ENCODE data around the gene CHRDL1.

GRCh38 chrX:110734271-110734670 lies 61.3 kb downstream of the CHRDL1 start:
- no peak for TF ChIP-seq CTCF (conservative IDR thresholded peaks at IDR 0.05; ENCODE audit: low read depth, low read length)
- TF ChIP-seq EZH2 (IDR thresholded peaks at IDR 0.05; ENCODE audit: low read length, unreplicated experiment), result no peak
- no peak for TF ChIP-seq EZH2phosphoT487 (IDR thresholded peaks at IDR 0.05; ENCODE audit: borderline replicate concordance, low read length)

Data from PC-3 (cell line).